HG02885 (cell line): ENCODE measurements around the gene HAL.

ENCODE experiments used
- ATAC-seq: cut with Tn5 transposase; IDR thresholded peaks from one replicate; pipeline ENCODE4 v1.9.1; 2021; ENCODE audit warnings: mild to moderate bottlenecking; ENCODE audit not compliant: unreplicated experiment, poor library complexity

HAL gene

DNA sequence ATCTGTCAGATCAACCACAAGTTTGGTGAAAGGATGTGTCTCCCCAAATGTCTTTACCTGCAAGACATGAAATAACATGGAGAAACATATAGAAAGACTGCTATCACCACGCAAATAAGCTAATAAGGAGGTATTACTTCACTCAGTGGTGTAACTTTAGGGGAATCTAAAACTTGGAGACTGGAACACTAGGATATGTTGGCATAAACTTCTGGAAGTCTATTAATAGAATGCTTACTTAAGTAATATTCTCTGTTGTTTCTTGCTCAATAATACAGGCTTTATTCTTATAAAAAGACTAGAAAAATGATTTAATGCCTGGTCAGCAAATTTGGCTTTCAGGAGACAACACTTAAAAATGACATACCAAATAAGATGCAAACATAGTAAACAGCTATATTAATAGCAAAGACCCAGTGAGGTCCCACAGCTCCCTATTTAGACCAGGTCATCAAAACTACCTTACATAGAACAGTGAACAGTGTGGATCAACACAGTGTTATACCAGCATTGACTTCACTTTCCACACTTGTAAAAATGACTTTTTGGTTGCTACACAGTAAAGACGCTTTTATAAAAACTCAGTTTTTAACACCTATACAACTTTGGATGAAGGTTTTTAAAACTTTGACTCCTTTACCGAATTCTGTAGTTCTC, 18.9 kb upstream of the HAL start:
- ATAC-seq: no peak

DNA sequence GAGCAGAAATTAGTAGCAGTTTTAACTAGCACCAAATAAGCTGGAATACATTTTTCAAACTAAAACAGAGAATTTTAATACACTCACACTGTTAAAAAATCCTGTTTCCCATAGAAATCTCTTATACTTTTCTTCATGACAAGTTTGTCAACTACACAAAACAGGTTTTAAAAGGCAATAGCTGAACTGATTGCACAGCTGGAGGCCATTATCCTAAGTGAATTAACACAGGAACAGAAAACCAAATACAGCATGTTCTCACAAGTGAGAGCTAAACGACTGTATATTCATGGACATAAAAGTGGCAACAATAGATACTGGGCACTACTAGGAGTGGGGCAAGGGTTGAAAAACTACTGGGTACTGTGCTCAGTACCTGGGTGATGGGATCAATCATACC, 11.6 kb upstream of the HAL start:
- no peak for ATAC-seq

DNA sequence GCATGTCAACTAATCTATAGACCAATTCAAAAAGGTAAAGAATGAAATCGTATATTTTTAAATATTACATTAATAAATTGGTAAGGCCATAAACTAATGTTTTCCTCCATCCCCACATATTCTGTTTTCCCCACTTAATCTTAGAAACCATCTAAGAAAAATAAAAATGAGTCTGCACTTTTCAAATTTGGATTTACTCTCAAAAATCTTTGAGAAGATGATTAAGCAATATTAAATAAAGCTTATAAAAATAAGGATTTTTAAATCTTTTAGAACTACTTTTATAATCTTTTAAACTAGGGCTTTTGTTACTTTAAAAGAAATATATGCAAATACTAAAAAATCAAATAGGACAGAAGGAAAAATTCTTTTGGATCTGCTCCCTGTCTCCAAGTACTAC, 10.6 kb upstream of the HAL start:
- no peak for ATAC-seq

DNA sequence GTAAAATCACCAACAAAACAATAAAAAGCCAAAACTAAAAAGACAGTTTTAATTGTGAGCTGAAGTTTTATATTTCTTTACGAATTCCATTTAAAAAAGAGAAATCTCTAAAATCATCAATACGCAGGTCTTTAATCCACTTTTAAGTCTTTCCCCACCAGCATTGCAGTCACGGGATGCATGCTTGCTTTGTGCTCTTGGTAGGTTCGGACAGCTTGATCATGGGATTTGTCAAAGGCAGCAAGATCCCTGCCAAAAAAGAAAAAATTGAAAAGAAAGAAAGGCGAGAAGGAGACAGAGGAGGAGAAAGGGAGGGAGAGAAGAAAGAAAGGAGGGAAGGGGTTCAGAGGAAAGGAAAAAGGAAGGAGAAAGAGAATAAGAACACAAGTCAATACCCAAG, 4.7 kb upstream of the HAL start:
- no peak for ATAC-seq

DNA sequence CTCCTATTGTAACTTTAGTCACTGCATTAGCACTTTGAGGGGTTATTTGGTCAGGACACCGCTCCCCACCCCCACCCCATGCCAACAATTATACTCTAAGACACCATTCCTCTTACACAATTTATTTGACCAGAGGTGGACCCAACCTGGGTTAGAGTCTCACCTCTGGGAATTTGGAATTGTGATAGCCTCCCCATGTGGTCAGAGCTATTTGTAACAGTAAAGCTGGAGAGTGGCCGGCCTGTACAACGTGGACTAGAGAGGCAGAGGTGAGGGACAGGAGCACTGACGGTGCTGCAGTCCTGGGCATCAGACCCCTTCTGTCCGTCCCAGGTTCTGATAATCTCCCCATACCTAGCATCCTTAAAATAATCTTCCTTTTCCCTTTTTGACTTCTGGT, 3.3 kb upstream of the HAL start:
- ATAC-seq: no peak

DNA sequence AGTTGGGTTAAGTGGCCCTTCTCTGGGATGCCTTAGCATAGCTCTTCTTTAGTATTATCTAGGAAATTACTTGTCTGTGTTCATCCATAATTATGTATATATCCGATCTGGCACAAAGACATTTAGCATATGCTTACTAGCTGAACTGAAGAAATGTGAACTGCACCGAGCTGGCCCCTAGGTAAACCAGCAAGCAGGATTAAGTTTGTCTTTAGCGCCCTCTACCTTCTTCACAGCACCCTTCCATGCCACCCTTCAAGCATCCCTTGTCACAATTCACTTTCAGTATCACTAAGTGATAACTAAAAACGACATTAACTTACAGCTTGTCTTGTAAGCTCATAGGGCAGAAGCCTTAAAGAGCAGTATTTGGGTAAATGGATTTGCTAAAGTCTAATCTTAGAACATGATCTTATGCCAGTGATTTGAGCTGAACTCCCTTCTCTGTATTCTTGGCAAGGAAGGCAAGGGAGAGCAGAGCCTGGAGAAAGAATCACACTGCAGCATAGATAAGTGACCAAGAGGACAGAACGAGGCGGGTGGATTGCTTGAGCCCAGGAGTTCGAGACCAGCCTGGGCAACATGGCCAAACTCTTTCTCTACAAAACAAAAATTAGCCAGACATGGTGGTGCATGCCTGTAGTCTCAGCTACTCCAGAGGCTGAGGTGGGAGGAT, 2.6 kb upstream of the HAL start:
- ATAC-seq: peak; percentile 95

DNA sequence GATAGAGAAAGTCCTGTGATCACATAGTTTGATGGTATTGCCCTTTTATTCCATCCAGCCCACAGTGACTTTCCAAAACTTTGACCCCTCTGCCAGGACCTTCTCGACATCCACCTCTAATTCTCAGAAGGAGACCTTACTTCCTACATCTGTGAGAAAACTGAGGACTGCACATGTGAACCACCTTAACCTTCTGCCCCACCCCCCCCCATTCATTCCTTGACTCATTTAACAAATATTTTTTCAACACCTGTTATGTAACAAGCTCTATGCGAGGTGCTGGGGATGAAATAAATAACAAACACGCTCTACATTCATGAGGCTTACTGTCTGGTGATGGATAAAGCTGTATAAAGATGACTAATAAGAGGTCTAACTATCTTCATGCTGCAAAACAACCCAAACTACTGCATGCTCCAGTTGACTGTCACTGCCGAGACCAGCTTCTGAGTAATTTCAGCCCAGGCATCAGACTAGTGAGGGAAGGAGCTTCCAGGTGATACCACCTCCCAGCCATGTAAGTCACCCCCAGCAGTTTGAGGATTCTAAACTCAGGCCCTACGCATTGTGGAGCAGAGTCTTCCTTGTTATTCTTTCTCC, 1.9 kb upstream of the HAL start:
- no peak for ATAC-seq

DNA sequence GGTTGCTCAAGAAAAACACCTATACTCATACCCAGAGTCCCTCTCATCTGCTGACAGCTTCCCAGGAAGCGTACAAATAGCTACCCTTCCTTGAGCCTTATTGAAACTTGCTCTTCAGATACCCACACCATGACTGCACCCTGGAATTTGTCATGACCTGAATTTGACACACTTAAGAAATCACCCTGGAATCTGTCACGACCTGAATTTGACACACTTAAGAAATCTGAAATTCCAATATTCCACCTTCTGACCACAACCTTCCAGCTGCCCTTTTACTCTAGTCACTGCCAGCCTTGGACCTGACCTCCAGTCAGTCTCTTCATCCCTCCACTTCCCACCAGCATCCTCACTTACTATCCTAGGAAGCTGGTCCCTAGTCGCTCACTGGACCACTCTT, 1.1 kb upstream of the HAL start:
- ATAC-seq: no peak

DNA sequence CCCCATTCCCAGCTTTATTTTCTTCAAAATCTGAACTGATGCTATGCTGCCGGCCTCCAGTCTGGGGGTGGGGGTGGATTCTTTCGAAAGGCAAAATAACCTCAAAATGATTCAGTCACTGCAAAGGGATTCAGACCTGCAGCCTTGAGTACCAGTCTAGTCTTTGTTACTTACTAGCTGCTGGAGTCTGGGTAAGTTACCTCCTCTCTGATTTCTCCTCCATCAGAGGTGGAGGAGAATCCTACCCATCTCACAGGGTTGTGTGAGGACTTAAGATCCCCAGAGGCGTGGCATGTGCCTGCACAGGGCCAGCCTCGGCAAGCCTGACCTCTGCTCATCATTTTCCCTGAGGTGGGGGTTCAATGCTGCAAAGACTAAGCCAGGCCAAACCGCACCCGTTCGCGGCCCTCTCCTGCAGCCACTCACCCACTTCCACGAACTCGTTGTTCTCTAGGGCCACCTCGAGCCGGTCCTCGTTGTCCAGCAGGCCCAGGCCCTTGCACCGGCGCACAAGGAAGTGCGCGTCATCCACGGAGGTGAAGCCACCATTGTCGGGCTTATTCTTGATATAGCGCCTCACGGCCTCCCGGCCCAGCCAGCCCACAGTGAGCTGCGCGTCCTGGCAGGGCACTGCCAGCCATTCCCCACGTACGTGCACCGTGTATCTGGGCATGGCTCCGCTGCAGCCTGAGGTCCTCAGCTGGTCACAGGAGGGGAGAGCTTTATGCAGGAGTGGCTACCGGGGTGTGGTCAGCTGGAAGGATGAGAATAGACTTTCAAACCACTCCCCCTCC, 709 bp downstream of the HAL start:
- ATAC-seq: no peak

DNA sequence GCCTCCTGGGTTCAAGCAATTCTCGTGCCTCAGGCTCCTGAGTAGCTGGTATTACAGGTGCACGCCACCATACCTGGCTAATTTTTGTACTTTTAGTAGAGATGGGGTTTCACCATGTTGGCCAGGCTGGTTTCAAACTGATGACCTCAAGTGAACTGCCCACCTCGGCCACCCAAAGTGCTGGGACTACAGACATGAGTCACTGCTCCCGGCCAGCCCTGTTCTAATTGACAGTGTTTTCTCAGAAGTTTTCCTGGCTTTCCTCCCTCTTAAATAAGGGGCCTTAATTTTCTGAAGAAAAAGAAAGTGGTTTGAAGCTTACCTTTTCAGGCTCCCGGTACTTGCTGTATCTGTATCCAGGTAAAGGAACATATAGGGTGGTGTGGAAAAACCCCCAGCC, 1.7 kb downstream of the HAL start:
- no peak for ATAC-seq

DNA sequence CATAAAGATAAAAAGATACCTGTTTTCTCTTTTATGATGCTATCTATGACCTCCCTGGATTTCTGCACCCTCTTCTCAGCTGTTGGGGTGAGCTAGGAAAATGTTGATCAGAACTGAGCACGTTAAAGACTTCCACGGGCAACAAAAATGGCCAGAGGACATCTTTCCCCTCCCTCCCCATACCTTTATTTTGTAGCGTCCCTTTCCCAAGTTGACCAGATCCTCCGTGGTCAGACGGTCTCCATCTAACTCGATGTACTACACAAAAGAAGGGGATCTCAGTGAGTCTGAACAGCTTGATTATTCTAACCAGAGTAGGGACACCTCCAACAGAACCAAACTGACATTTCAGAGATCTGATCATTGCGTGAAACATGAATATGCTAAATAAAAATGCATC, 2.2 kb downstream of the HAL start:
- ATAC-seq: no peak

DNA sequence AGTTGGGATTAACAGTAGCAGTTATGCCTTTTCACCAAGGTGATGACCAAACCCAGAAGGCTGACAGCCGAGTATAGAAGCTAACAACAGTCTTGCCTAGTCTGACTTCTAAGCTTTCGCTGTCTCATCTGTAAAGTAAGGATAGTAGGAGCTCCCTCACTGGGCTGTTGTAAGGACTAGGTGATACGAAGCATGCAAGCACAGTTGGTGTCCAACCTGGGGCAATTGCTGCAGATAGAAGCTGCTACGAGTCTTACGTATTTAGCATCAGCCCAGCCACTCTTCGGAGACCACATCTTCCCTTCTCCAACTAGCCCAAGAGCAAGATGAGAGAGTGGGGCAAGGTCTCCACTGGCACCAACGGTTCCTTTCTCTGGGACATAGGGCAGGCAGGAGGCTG, 6.0 kb downstream of the HAL start:
- no peak for ATAC-seq

DNA sequence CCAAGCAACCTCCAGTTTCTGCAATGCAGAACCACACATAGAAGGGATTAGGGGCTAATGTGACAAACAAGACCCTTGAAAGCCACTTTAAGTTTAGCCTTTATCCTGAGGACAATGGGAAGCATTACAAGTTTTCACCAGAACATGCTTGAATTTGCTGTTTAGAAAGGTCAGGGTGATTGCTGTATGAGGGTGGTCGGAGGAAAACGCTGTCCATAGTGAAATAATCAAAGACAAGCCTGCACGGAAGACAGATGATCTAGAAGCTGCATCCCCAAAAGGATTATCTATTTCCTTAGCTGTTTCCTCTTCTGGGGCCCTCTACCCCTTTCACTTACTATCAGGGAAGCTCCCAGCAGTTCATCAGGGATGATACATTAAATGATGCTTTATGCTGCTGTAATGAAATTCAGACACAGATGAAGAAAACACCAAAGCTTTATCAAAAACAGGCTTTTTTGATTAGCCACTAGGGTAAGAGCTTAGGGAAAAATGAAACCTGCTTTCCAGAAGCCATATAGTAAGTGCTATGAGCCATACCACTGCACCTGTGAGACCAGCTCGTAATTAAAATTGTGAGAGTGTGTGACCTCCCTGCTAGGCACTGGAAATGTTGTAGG, 6.5 kb downstream of the HAL start:
- no peak for ATAC-seq

DNA sequence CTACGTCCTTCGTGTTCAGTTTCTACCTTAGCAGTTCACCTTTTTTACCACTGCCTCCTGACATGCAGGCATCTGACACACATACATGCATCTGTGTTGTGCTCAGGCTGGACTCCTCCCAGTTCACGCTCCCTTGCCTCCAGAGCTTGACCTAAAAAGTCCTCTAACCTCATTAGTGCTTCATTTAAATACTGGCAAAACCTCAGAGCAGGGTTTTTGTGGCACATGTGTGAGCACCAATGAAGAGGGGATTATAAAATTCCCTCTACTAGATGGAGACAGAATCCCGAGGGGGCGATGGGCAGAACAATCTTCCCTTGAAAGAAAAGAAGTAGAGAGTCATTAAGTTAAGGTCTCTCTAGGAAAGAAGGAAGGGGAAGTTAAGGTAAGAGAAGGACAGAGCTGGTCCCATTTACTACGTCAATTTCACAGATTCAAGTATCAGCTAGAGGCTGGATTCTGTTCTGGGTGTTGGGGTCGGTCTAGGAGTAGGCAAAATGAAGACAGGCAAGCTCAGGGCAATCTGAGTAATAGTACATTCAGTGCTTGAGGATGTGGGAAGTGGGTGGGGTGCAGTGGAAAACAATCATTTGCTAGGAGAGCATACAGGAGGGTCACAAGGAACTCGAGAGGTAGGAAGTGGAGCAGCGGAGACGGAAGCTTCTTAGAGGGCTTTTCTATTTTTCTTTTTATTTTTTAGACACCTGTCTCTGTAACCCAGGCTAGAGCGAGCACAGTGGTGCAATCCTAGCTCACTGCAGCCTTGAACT, 7.5 kb downstream of the HAL start:
- no peak for ATAC-seq

DNA sequence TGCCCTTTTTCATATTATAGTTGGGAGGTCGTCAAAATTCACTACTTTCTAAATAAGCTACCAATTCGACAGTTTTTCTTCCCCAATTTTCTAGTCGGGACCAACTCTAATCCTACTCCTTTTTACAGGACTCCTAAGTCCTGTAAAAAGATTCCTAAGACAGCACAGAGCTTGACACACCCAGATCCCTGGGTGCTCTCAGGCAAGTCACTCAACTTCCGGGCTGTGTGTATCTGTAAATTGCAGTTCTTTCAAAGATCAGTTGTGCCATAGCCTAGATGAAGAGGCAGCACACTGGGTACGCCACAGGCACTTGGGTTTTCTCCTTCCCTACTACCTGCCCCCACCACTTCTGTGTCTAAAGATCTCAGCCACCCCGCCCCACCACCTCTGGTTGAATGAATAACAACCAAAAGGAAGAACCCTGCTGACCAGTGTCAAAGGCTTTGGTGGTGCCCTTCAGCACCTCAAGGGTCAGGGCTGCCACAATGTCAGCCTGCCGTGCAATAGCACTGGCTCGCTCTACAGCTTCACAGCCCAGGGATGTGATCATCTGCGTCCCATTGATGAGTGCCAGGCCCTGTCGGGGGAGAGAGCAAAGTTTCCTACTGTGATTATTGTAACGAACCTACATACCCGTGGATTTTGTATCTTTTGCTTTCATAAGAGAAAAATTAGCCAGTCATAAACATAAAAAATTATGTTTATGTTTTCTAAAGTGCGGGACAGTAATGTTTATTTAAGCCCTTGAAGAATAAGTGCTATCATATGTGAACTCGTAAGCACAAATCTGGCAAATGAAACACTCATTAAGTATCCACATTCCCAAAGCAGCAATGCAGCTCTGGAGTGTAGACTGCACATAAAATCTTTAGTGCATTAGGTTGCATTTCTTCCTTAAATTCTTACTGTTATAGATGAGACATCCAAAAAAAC, 9.2 kb downstream of the HAL start:
- ATAC-seq: no peak

DNA sequence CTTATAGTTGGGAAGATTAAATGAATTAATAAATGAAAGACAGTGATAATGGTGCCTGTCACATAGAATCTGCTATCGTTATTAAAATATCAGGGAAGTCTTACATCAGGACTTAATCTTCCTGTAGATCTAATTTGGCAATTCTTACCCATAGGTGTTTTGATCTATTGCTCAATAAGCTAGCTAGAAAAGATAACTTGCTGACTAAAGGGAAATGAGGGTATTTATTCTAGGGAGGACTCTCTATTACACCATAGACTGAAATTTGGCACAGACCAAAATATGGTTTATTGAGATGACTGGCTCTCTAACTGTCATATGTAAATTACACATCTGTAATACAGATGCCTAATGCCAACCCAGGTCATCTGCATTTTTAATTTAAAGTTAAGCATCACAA, 11.5 kb downstream of the HAL start:
- no peak for ATAC-seq

DNA sequence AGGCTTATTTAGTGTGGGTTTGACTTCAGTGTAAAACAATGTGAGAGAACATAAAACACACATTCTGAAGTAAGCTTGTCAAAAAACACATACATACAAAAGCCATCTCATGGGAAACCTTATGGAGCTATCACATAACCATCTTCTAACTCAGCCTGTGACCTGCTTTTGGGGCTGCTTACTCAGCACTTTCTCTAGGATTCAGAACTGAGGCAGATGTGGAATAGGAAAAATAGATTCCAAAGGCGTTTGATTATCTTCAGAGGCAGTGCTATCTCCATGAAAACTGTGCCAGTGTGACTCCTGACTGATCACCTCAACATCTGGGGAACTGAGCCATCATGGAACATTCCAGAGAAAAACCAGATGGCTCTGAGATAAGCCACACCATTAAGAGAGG, 13.5 kb downstream of the HAL start:
- ATAC-seq: no peak

DNA sequence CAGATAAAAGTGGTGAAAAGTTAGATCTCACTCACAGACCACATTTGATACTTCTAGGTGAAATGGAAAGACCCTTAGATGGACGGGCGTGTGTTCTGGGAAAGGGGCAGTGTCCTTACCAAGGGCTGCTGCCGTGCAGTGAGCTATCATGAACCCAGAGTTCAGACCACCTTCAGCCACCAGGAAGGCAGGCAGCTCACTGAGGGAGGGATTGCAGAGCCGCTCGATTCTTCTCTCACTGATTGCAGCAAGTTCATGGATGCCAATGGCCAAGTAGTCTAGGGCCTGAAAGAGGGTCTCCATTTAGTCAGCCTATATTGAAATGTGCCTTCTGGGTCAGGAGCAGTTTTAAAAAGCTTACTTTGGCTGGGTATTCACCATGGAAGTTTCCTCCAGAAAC, 15.7 kb downstream of the HAL start:
- no peak for ATAC-seq

DNA sequence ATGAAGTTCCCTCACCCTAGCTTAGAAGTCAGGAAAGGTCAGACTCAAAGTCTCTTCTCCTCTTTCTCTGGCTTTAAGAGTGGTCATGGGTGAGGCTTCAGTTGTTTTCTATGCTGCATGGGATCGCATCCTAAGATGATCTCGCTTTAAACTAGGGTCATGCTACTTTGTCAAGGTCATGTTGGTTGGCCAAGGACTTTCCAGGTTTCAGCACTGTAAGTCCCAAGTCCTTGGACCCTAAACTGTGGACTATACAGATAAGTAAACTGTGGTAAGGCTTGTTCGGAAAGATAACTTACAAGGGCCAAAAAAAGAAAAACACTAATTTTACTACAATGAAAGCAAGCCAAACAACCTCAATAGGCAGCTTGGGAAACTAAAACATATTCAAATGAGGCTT, 17.4 kb downstream of the HAL start:
- no peak for ATAC-seq
